GM21447 (cell line): Measurements from ENCODE around the gene CTDSPL.

Source experiments
- ATAC-seq: cut with Tn5 transposase; IDR thresholded peaks from one replicate; pipeline ENCODE4 v1.9.1; 2021; ENCODE audit not compliant: unreplicated experiment

The CTDSPL gene

GRCh38 chr3:37890522-37890921 lies 28.8 kb downstream of the CTDSPL start:
- ATAC-seq = no peak

GRCh38 chr3:37891227-37891626 lies 29.5 kb downstream of the CTDSPL start:
- no peak for ATAC-seq

GRCh38 chr3:37892927-37893600 lies 31.4 kb downstream of the CTDSPL start:
- no peak for ATAC-seq

GRCh38 chr3:37896827-37897226 lies 35.1 kb downstream of the CTDSPL start:
- no peak for ATAC-seq

GRCh38 chr3:37897763-37898162 lies 36.1 kb downstream of the CTDSPL start:
- ATAC-seq = no peak

GRCh38 chr3:37898424-37898823 lies 36.7 kb downstream of the CTDSPL start:
- no peak for ATAC-seq

GRCh38 chr3:37899101-37899707 lies 37.5 kb downstream of the CTDSPL start:
- peak; percentile 85 for ATAC-seq

- no peak for ATAC-seq
These were observed 38.1 kb downstream of the CTDSPL start for GRCh38 chr3:37899711-37900306.

GRCh38 chr3:37901721-37902120 lies 40.0 kb downstream of the CTDSPL start:
- ATAC-seq = no peak

GRCh38 chr3:37902674-37903073 lies 41.0 kb downstream of the CTDSPL start:
- no peak for ATAC-seq

- no peak for ATAC-seq
These were observed 41.6 kb downstream of the CTDSPL start for GRCh38 chr3:37903320-37903719.

- ATAC-seq = no peak
These were observed 42.1 kb downstream of the CTDSPL start for GRCh38 chr3:37903734-37904133.

GRCh38 chr3:37904601-37905000 lies 42.9 kb downstream of the CTDSPL start:
- no peak for ATAC-seq

GRCh38 chr3:37905346-37905745 lies 43.7 kb downstream of the CTDSPL start:
- no peak for ATAC-seq

- no peak for ATAC-seq
These were observed 44.5 kb downstream of the CTDSPL start for GRCh38 chr3:37905987-37906674.

- ATAC-seq = no peak
These were observed 45.1 kb downstream of the CTDSPL start for GRCh38 chr3:37906734-37907282.

GRCh38 chr3:37907371-37907770 lies 45.7 kb downstream of the CTDSPL start:
- ATAC-seq = no peak

GRCh38 chr3:37907906-37908305 lies 46.2 kb downstream of the CTDSPL start:
- peak; percentile 94 for ATAC-seq

GRCh38 chr3:37909067-37909911 lies 47.6 kb downstream of the CTDSPL start:
- ATAC-seq = no peak

GRCh38 chr3:37910671-37911400 lies 49.2 kb downstream of the CTDSPL start:
- ATAC-seq = no peak
